Activated CD4-positive, alpha-beta memory T cell treated with anti-CD3 and anti-CD28 coated beads for 36 hours (primary cell): ENCODE measurements around the gene FAM78A. TPM values are rescaled to one million over a fixed set of nuclear protein-coding genes. Genes with fewer than 3 reads are reported as not detected.
A peak's percentile ranks its signal among the peaks of the same experiment; 100 is the strongest.

Experiments used
- CTCF ChIA-PET: fragments of 350-600 bp; sonication (Branson Sonifier 250); formaldehyde crosslinking; loops from one replicate; lab custom pipeline; 2021; ENCODE audit warnings: antibody characterized with exemption, inconsistent platforms; lab: Charles Lee
- POLR2A ChIA-PET: fragments of 350-600 bp; sonication (Branson Sonifier 250); formaldehyde crosslinking; loops from one replicate; lab custom pipeline; 2021; ENCODE audit warnings: antibody characterized with exemption; lab: Charles Lee
- DNase-seq: peaks from one replicate; pipeline ENCODE4 v3.0.0-alpha.2; 2020
- H3K27ac Mint-ChIP-seq: one replicate; pipeline ENCODE4 v1.8.0; 2021; ENCODE audit warnings: mixed read lengths
- H3K27me3 Mint-ChIP-seq: one replicate; pipeline ENCODE4 v1.8.0; 2021; ENCODE audit warnings: mixed read lengths
- H3K36me3 Mint-ChIP-seq: one replicate; pipeline ENCODE4 v1.8.0; 2021; ENCODE audit warnings: mixed read lengths
- H3K4me1 Mint-ChIP-seq: one replicate; pipeline ENCODE4 v1.8.0; 2021; ENCODE audit warnings: low read depth, mixed read lengths
- H3K4me3 Mint-ChIP-seq: one replicate; pipeline ENCODE4 v1.8.0; 2021; ENCODE audit warnings: mild to moderate bottlenecking, mixed read lengths
- H3K9me3 Mint-ChIP-seq: one replicate; pipeline ENCODE4 v1.8.0; 2021; ENCODE audit warnings: mixed read lengths
- intact Hi-C: fragments of 100-400 bp; cut with micrococcal nuclease; formaldehyde crosslinking; loops from one replicate; pipeline ENCODE4 v1.15.1; 2023
- total RNA-seq, 2 experiments: library from RNA; stranded (reverse); gene quantifications; one replicate each; pipeline ENCODE4 v1.2.3, GENCODE V29; 2021

The FAM78A gene
- total RNA-seq, 2 experiments from 2014 or later: 34.0 to 36.2 TPM

- Mint-ChIP-seq H3K27me3 (no peaks in the 10 kb centered on the region), H3K36me3 (no peaks in the 10 kb centered on the region), H3K4me3 (no peak overlapping the region), H3K9me3 (no peaks in the 10 kb centered on the region), H3K27ac (no peak overlapping the region), H3K4me1 (peaks cover 1% of the 10 kb centered on the region)
- intact Hi-C loops: no loop called here
- ChIA-PET POLR2A (no interaction called here), CTCF (no interaction called here)
- no peak for DNase-seq
These were observed 11.9 kb upstream of the FAM78A start for GRCh38 chr9:131288217-131288616.

GRCh38 chr9:131287359-131287758, 11.0 kb upstream of the FAM78A start:
- intact Hi-C loops: no loop called here
- Mint-ChIP-seq H3K27me3 (peaks cover under 1% of the 10 kb centered on the region), H3K9me3 (no peaks in the 10 kb centered on the region), H3K4me1 (peaks cover 2% of the 10 kb centered on the region), H3K27ac (no peak overlapping the region), H3K36me3 (no peaks in the 10 kb centered on the region), H3K4me3 (no peak overlapping the region)
- DNase-seq: no peak
- ChIA-PET CTCF (interaction anchor here (0.6 kb wide), 1 partner anchor 105 kb away, joined by 3 read pairs; no protein-coding TSS in a partner anchor), POLR2A (no interaction called here)

- Mint-ChIP-seq H3K36me3 (no peaks in the 10 kb centered on the region), H3K27ac (no peak overlapping the region), H3K27me3 (peaks cover 6% of the 10 kb centered on the region), H3K9me3 (no peaks in the 10 kb centered on the region), H3K4me1 (peaks cover 10% of the 10 kb centered on the region), H3K4me3 (no peak overlapping the region)
- DNase-seq: no peak
- ChIA-PET CTCF (no interaction called here), POLR2A (interaction anchor here (0.9 kb wide), 1 partner anchor 32 kb away, joined by 3 read pairs; no protein-coding TSS in a partner anchor)
- intact Hi-C loops: no loop called here
These were observed 8.5 kb upstream of the FAM78A start for GRCh38 chr9:131284856-131285255.

DNA sequence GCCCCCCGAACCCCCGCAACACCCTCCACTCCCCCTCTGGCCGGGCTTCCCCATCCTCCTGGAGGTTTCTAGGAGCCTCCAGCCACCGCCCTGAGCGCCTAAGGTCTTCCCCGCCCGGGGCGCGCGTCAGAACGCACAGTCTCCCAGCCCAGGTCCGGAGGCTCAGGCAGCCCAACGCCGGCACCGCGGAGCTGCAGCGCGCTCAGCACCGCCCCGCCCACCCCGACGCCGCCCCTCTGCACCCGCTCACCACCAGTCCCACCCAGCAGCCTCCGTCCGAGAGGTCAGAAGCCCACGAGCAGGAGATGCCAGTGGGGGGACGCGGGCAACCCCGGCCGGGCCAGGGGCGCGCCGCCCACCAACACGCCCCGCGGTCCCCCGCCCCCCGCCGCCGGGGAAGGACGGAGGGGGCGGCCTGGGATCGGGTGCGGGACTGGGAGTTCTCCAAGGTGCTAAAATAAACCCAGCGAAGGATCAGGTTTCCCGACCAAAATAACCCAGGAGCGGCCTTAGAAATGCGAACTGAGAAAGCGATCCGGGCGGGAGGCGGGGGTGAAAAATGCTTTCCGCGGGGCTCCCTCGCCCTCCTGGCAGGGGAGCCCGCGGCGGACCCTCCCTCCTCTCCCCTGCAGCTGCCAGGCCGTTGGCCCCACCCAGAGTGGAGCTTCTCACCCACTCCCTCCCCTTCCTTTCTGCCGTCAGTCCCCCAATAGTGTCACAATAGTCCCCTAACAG, 6.5 kb upstream of the FAM78A start:
- ChIA-PET CTCF (no interaction called here), POLR2A (no interaction called here)
- intact Hi-C loops: no loop called here
- Mint-ChIP-seq H3K4me1 (peaks cover 20% of the 10 kb centered on the region), H3K36me3 (no peaks in the 10 kb centered on the region), H3K4me3 (no peak overlapping the region), H3K27ac (no peak overlapping the region), H3K27me3 (peaks cover 6% of the 10 kb centered on the region), H3K9me3 (no peaks in the 10 kb centered on the region)
- DNase-seq: no peak

DNA sequence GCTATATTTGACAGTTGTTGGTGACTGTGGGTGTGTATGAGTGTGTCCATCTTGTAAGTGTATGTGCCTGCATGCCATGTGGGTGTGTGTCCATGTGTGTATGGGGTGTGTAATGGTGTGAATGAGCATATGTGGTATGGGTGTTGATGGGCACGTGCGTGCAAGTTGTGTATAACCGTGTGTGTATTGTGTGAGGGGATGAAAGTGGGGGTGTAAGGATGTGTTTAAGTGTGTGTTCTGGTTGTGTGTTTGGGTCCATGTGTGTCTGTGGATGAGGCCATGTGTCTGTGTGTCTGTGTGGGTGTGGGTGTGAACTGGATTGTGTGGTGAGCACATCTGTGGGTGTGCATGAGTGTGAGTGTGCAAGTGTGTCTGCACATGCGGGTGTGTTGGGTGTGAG, 5.9 kb upstream of the FAM78A start:
- Mint-ChIP-seq H3K4me3 (no peak overlapping the region), H3K27me3 (peaks cover 6% of the 10 kb centered on the region), H3K4me1 (peaks cover 20% of the 10 kb centered on the region), H3K27ac (no peak overlapping the region), H3K9me3 (no peaks in the 10 kb centered on the region), H3K36me3 (no peaks in the 10 kb centered on the region)
- CTCF ChIA-PET: no interaction called here
- POLR2A ChIA-PET: no interaction called here
- intact Hi-C loops: no loop called here
- DNase-seq: no peak

DNA sequence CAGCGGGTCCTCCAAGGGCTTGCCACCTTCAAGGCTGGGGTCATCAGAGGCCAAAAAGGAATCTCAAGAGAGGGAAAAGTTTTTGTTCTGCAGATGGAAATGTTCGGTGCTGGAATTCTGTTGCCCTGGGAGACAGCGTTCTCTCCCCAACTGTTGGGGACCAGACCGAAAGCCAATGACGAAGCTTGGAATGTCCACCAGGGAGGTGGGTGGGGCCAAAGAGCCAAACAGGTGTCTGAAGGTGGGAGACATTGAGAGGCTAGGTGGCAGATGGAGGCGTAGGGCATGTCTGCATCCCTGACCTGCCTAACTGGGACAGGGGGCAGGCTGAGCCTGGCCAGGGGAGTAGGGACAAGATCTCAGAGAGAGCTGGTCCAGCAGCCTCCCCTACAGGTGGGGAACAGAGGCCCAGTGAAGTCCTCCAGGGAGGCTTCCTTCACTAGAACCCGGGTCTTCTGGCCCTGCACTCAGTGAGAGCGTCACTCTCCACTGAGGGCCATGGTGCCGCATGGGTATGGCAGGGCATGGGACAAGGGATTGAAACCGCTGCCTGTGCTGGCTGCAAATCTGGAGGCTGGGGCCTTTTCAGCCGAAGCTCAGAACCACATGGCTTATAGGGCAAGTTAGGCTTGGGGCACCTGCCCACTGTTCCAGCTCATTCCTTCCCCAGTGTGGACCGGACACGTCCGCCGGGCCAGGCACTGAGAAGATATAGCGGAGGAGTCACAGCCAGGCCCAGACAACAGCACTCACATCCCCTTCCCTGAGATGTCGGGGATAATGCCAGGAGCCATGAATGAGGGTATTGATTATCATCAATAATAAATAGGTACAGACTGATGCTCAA, 5.0 kb upstream of the FAM78A start:
- H3K27ac Mint-ChIP-seq: no peak overlapping the region
- DNase-seq: no peak
- H3K36me3 Mint-ChIP-seq: peaks cover 1% of the 10 kb centered on the region
- ChIA-PET POLR2A (no interaction called here), CTCF (no interaction called here)
- no peaks in the 10 kb centered on the region for H3K9me3 Mint-ChIP-seq
- intact Hi-C loops: no loop called here
- H3K27me3 Mint-ChIP-seq: peaks cover 6% of the 10 kb centered on the region
- peaks cover 20% of the 10 kb centered on the region for H3K4me1 Mint-ChIP-seq
- no peak overlapping the region for H3K4me3 Mint-ChIP-seq

DNA sequence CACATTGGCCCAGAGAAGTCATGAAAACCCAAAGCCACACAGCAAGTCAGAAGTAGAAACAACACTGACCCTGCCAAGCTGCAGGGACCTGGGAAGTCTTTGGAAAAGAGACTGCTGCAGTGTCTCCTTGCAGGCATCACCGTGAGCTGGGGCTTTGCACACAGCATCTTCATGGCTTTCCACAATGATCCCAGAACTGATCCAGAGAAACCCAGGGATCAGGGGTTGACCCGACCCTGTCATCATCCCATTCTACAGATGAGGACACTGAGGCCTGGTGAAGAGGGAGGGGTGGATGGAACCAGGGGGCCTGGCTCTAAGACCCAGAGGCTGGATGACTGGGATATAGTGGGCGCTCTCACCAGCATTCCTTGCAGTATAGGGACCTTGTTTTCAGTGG, 4.3 kb upstream of the FAM78A start:
- Mint-ChIP-seq H3K27me3 (peaks cover 6% of the 10 kb centered on the region), H3K4me3 (no peak overlapping the region), H3K36me3 (peaks cover 8% of the 10 kb centered on the region), H3K4me1 (peaks cover 20% of the 10 kb centered on the region), H3K9me3 (no peaks in the 10 kb centered on the region), H3K27ac (no peak overlapping the region)
- POLR2A ChIA-PET: interaction anchor here (1.1 kb wide), 1 partner anchor 14 kb away, joined by 5 read pairs; no protein-coding TSS in a partner anchor
- intact Hi-C loops: no loop called here
- CTCF ChIA-PET: no interaction called here
- DNase-seq: no peak

DNA sequence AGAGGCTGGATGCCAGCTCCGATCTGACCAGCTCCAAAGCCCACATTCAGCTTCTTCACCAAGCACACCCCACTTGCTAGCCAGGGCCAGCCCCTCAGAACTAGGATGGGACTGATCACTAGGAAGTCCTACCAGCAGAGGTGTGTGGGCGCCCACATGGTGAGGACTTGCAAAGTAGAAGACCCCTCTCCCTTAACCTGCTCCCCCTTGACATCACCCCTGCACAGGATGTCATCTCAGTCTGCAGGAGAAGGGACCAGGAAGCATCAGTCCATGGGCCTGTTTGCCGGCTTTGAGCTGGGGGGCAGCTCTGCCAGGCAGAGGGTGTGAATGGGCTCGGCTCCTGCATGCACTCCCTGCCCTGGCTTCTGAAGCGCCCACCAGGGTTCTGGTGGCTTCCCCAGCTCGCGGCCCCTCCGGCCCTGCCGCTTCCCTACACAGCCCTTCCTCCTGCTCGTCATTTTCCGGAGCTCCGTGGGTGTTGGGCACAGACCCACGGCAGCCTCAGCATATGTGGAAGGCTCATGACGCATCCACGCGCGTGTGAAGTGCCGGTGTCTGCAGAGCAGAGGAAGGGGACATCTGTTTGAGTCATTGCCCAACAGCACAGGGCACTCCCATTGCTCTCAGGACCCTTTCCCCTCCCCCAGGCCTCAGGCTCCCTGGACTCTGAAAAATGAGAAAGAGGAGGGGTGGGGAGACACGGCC, 3.7 kb upstream of the FAM78A start:
- no peak for DNase-seq
- H3K27ac Mint-ChIP-seq: no peak overlapping the region
- H3K9me3 Mint-ChIP-seq: no peaks in the 10 kb centered on the region
- CTCF ChIA-PET: interaction anchor here (0.6 to 1.0 kb wide), 2 partner anchors 56 to 279 kb away, joined by 4 read pairs; no protein-coding TSS in a partner anchor
- intact Hi-C loops: loop anchor here (2.0 to 5.0 kb wide), 2 partner anchors 31 to 222 kb away; partner anchors contain the start of gene POMT1
- H3K36me3 Mint-ChIP-seq: peaks cover 14% of the 10 kb centered on the region
- no peak overlapping the region for H3K4me3 Mint-ChIP-seq
- peaks cover 20% of the 10 kb centered on the region for H3K4me1 Mint-ChIP-seq
- POLR2A ChIA-PET: interaction anchor here (1.1 kb wide), 1 partner anchor 14 kb away, joined by 5 read pairs; no protein-coding TSS in a partner anchor
- peaks cover 6% of the 10 kb centered on the region for H3K27me3 Mint-ChIP-seq

DNA sequence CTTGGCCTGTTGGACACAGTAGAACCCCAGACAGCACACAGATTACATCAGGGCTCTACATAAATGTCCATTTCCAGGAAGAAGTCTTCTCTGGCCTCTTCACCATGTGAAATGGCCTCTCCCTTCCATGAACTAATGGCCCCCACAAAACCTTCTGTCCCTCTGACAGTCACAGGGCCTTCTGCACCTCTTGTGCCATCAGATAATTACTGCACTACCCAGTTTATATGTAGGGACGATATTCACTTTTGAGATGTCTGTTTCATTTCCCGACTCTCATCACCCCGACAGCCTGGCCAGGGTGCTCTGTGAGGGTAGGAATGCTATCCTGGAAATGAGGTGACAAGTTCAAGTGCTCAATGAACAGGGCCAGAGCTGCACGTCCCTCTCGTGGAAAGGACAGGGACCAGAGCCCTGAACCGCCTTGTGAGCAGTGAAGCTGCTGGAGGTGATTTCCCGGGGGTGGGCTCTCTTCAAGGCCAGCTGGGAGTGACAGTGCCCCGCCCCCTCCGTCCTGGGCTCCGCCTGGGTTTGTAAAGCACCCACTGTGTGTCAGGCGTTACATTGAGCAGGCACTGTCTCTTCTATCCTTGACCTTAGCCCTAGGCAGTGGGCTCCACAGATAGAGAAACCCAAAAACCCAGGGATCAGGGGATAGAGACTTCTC, 3.0 kb upstream of the FAM78A start:
- ChIA-PET POLR2A (interaction anchor here (1.1 kb wide), 1 partner anchor 13 kb away, joined by 5 read pairs; no protein-coding TSS in a partner anchor), CTCF (interaction anchor here (1.0 to 1.5 kb wide), 2 partner anchors 27 to 57 kb away, joined by 4 read pairs; no protein-coding TSS in a partner anchor)
- Mint-ChIP-seq H3K36me3 (peaks cover 21% of the 10 kb centered on the region), H3K27me3 (peaks cover 6% of the 10 kb centered on the region), H3K27ac (peak overlapping the region; percentile 70), H3K4me3 (peak overlapping the region; percentile 69), H3K9me3 (no peaks in the 10 kb centered on the region), H3K4me1 (peaks cover 20% of the 10 kb centered on the region)
- intact Hi-C loops: loop anchor here (2.0 to 5.0 kb wide), 2 partner anchors 31 to 223 kb away; partner anchors contain the start of gene POMT1
- DNase-seq: no peak

DNA sequence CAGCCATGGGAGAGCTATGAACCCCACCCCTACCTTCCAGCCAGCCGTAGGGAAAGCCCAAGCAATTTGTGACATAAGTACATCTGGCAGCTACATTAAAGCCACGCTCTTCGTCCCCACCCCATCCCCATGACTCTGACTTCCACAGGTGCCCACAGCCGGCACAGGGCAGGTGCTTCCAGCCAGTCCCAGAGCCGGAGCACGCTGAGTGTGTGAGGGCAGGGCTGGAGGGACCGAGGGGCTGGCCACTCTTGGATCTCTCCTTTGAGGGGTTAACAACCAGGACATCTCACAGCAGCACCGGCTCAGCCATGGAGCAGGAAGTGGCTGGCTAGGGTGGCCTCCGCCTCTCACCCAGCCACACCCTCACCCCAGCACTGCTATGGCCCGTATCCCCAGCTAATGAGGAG, 2.4 kb upstream of the FAM78A start:
- intact Hi-C loops: loop anchor here (1.0 to 5.0 kb wide), 3 partner anchors 32 to 224 kb away; partner anchors contain the start of gene POMT1
- peak overlapping the region; percentile 70 for H3K27ac Mint-ChIP-seq
- POLR2A ChIA-PET: interaction anchor here (0.7 to 1.4 kb wide), 4 partner anchors 12 to 154 kb away, joined by 3 to 5 read pairs (median 4); partner anchors contain the start of gene NUP214

More for the DNA sequence above, 2.4 kb upstream of the FAM78A start:
- Mint-ChIP-seq H3K4me3 (peak overlapping the region; percentile 69), H3K4me1 (peaks cover 20% of the 10 kb centered on the region), H3K9me3 (no peaks in the 10 kb centered on the region), H3K36me3 (peaks cover 27% of the 10 kb centered on the region), H3K27me3 (peaks cover 6% of the 10 kb centered on the region)
- CTCF ChIA-PET: interaction anchor here (1.5 kb wide), 1 partner anchor 26 kb away, joined by 4 read pairs; no protein-coding TSS in a partner anchor
- DNase-seq: peak; percentile 41
